OCI-LY7 (cell line): ENCODE data around the gene SLC17A9. TPM values are rescaled to one million over a fixed set of nuclear protein-coding genes. Genes with fewer than 3 reads are reported as not detected.

ENCODE experiments used
- BruUV-seq: library from RNA; stranded (reverse); fragments of 400-500 nt; replicated peaks from 2 replicates; lab custom pipeline; 2021; lab: Mats Ljungman, UMichigan
- CTCF ChIA-PET: fragments of 300-600 bp; sonication (Branson Sonifier 250); formaldehyde crosslinking; loops from one replicate; lab custom pipeline; 2022; ENCODE audit warnings: antibody characterized with exemption; ENCODE audit not compliant: unreplicated experiment; lab: Charles Lee
- POLR2A ChIA-PET: fragments of 300-600 bp; sonication (Branson Sonifier 250); formaldehyde crosslinking; loops from one replicate; lab custom pipeline; 2022; ENCODE audit warnings: antibody characterized with exemption; lab: Charles Lee
- DNase-seq: peaks from one replicate; pipeline ENCODE4 v3.0.0-alpha.2; 2015; ENCODE audit warnings: low spot score
- H2AFZ ChIP-seq: fragments of 200-600 bp; sonication (generic), shearing (Covaris generic); 2 replicates; pipeline ENCODE4 v1.6.1; 2014; ENCODE audit warnings: mild to moderate bottlenecking, antibody characterized with exemption, low read length, moderate library complexity
- H3K27ac ChIP-seq: fragments of 200-600 bp; sonication (generic); 2 replicates; pipeline ENCODE4 v1.5.1; 2014; ENCODE audit warnings: mixed run types, low read depth, mild to moderate bottlenecking, moderate library complexity, low read length, inconsistent platforms; ENCODE audit not compliant: poor library complexity, severe bottlenecking
- H3K36me3 ChIP-seq: fragments of 200-600 bp; sonication (generic); 2 replicates; pipeline ENCODE4 v1.6.1; 2014; ENCODE audit warnings: mild to moderate bottlenecking, antibody characterized with exemption, low read length, moderate library complexity, mixed read lengths; ENCODE audit not compliant: insufficient read depth
- H3K4me1 ChIP-seq: fragments of 200-600 bp; sonication (generic); 2 replicates; pipeline ENCODE4 v1.5.1; 2014; ENCODE audit warnings: mild to moderate bottlenecking, low read length; ENCODE audit not compliant: insufficient read depth, poor library complexity, severe bottlenecking
- H3K4me2 ChIP-seq: fragments of 200-600 bp; sonication (generic); 2 replicates; pipeline ENCODE4 v1.6.1; 2014; ENCODE audit warnings: mild to moderate bottlenecking, low read length
- H3K4me3 ChIP-seq: fragments of 200-600 bp; sonication (generic); 2 replicates; pipeline ENCODE4 v1.5.1; 2014; ENCODE audit warnings: mild to moderate bottlenecking, low read depth, low read length; ENCODE audit not compliant: poor library complexity, severe bottlenecking
- H3K79me2 ChIP-seq: fragments of 200-600 bp; sonication (generic); 2 replicates; pipeline ENCODE4 v1.6.1; 2016; ENCODE audit warnings: low read depth, mild to moderate bottlenecking, low read length, moderate library complexity, mixed read lengths; ENCODE audit not compliant: insufficient read depth
- H3K9me2 ChIP-seq: fragments of 200-600 bp; sonication (generic); 2 replicates; pipeline ENCODE4 v1.6.1; 2016; ENCODE audit warnings: mild to moderate bottlenecking, low read length, mixed read lengths; ENCODE audit not compliant: insufficient read depth
- H3K9me3 ChIP-seq: fragments of 200-600 bp; sonication (generic); 2 replicates; pipeline ENCODE4 v1.6.1; 2014; ENCODE audit warnings: mild to moderate bottlenecking, mixed run types, low read length, mixed read lengths
- H4K20me1 ChIP-seq: fragments of 200-600 bp; sonication (generic); 2 replicates; pipeline ENCODE4 v1.6.1; 2014; ENCODE audit warnings: mild to moderate bottlenecking, antibody characterized with exemption, low read length, moderate library complexity, mixed read lengths; ENCODE audit not compliant: insufficient read depth
- CTCF ChIP-seq: fragments of 200-600 bp; sonication (generic); conservative IDR thresholded peaks from 2 replicates; pipeline ENCODE4 v1.5.1; 2014; ENCODE audit warnings: mild to moderate bottlenecking, antibody characterized with exemption, low read length, moderate library complexity, mixed read lengths
- EZH2phosphoT487 ChIP-seq: fragments of 200-600 bp; sonication (generic); IDR thresholded peaks from 2 replicates; pipeline ENCODE4 v1.6.1; 2018; ENCODE audit warnings: low read depth, borderline replicate concordance, mild to moderate bottlenecking, mixed run types, antibody characterized with exemption, low read length, moderate library complexity, mixed read lengths
- intact Hi-C: fragments of 100-400 bp; cut with micrococcal nuclease; formaldehyde crosslinking; loops from one replicate; pipeline ENCODE4 v1.10.0; 2022; ENCODE audit not compliant: unreplicated experiment
- total RNA-seq, 2 experiments: library from RNA; depleted of rRNA in 1 of 2; stranded (reverse); fragments of >200 nt in 1 of 2; shearing (Covaris generic) in 1 of 2; gene quantifications; 2 replicates each; pipeline ENCODE4 v1.2.3, GENCODE V29; 2014 to 2022

The SLC17A9 gene
- total RNA-seq, 2 experiments from 2014 or later: 2.0 to 8.1 TPM

- no peak overlapping the region for H3K4me2 ChIP-seq
- no peak for DNase-seq
- H3K27ac ChIP-seq: no peak overlapping the region
- intact Hi-C loops: no loop called here
- H3K36me3 ChIP-seq: no peaks in the 10 kb centered on the region
- no peaks in the 10 kb centered on the region for H3K4me1 ChIP-seq
- H3K9me2 ChIP-seq: no peaks in the 10 kb centered on the region
- TF ChIP-seq CTCF (no peak), EZH2phosphoT487 (no peak)
- H4K20me1 ChIP-seq: no peaks in the 10 kb centered on the region
- no peak overlapping the region for H3K4me3 ChIP-seq
- no peaks in the 10 kb centered on the region for H3K9me3 ChIP-seq
- BruUV-seq: no TSS peak
- ChIA-PET POLR2A (no interaction called here), CTCF (no interaction called here)
- H3K79me2 ChIP-seq: no peaks in the 10 kb centered on the region
- H2AFZ ChIP-seq: no peak overlapping the region
Observed at GRCh38 chr20:62969179-62969760, 16.8 kb downstream of the SLC17A9 start.

GRCh38 chr20:62969939-62970306, 17.4 kb downstream of the SLC17A9 start:
- POLR2A ChIA-PET: no interaction called here
- intact Hi-C loops: no loop called here
- no peak for TF ChIP-seq CTCF
- TF ChIP-seq EZH2phosphoT487: no peak

GRCh38 chr20:62970307-62971210, 18.1 kb downstream of the SLC17A9 start:
- ChIA-PET CTCF (no interaction called here), POLR2A (no interaction called here)
- Histone ChIP-seq H2AFZ (no peak overlapping the region), H3K4me2 (no peak overlapping the region), H4K20me1 (no peaks in the 10 kb centered on the region), H3K36me3 (no peaks in the 10 kb centered on the region), H3K79me2 (no peaks in the 10 kb centered on the region), H3K9me3 (no peaks in the 10 kb centered on the region), H3K4me1 (no peaks in the 10 kb centered on the region), H3K27ac (no peak overlapping the region), H3K4me3 (no peak overlapping the region), H3K9me2 (no peaks in the 10 kb centered on the region)
- intact Hi-C loops: no loop called here
- no peak for DNase-seq
- no TSS peak for BruUV-seq
- TF ChIP-seq EZH2phosphoT487: no peak
- no peak for TF ChIP-seq CTCF

More at GRCh38 chr20:62969939-62970306, 17.4 kb downstream of the SLC17A9 start:
- Histone ChIP-seq H3K4me1 (no peaks in the 10 kb centered on the region), H4K20me1 (no peaks in the 10 kb centered on the region), H3K36me3 (no peaks in the 10 kb centered on the region), H3K79me2 (no peaks in the 10 kb centered on the region), H3K4me3 (no peak overlapping the region), H3K9me3 (no peaks in the 10 kb centered on the region), H3K27ac (no peak overlapping the region), H3K4me2 (no peak overlapping the region), H2AFZ (no peak overlapping the region), H3K9me2 (no peaks in the 10 kb centered on the region)
- CTCF ChIA-PET: no interaction called here
- no peak for DNase-seq
- BruUV-seq: no TSS peak
